ENCODE results near the gene TMEM59L. TPM values are rescaled to one million over a fixed set of nuclear protein-coding genes. Genes with fewer than 3 reads are reported as not detected.

TMEM59L gene
- total and polyA plus RNA-seq, 2 of the 13 experiments (the other 11 are each of a cell fraction or from before 2014, with no cell fraction given): 0.97 to 5.5 TPM

- TF ChIP-seq POLR2G (IDR thresholded peaks at IDR 0.05; ENCODE audit: low read depth, low read length) (peak; percentile 64), REPIN1 (CRISPR knock-in tag; IDR thresholded peaks at IDR 0.05; ENCODE audit: borderline replicate concordance, low read depth) (0 out of 2 replicates have a peak, but pooled peaks have one; percentile 26), ZNF768 (CRISPR knock-in tag; IDR thresholded peaks at IDR 0.05) (0 out of 2 replicates have a peak, but pooled peaks have one; percentile 11), YY1 (IDR thresholded peaks at IDR 0.05; ENCODE audit: insufficient read depth, insufficient replicate concordance, low read depth, low read length) (peak; percentile 92), SAP130 (CRISPR knock-in tag; IDR thresholded peaks at IDR 0.05; ENCODE audit: low read depth) (peak; percentile 56; the same call in 1 of the 2 replicates), RBM39 (IDR thresholded peaks at IDR 0.05; ENCODE audit: low read depth, low read length, poor library complexity, severe bottlenecking) (peak; percentile 39), ARHGAP35 (CRISPR knock-in tag; IDR thresholded peaks at IDR 0.05; ENCODE audit: borderline replicate concordance) (no peak; the same call in 1 of the 2 replicates), POLR2A (IDR thresholded peaks at IDR 0.05; ENCODE audit: insufficient read depth in 1 of 2, low read depth in 2 of 2, low read length in 2 of 2) (peak; percentile 40 to 70; a peak in 3 of 4 replicates), GATAD1 (CRISPR knock-in tag; IDR thresholded peaks at IDR 0.05) (peak; percentile 70; the same call in 1 of the 2 replicates), ZNF574 (CRISPR knock-in tag; IDR thresholded peaks at IDR 0.05) (peak; percentile 47; the same call in 1 of the 2 replicates), TAF1 (CRISPR knock-in tag; IDR thresholded peaks at IDR 0.05) (peak; percentile 71), ZNF556 (CRISPR knock-in tag; IDR thresholded peaks at IDR 0.05; ENCODE audit: borderline replicate concordance) (no peak), YEATS4 (CRISPR knock-in tag; IDR thresholded peaks at IDR 0.05; ENCODE audit: borderline replicate concordance) (peak; percentile 60; the same call in 1 of the 2 replicates), ZNF563 (CRISPR knock-in tag; IDR thresholded peaks at IDR 0.05) (0 out of 2 replicates have a peak, but pooled peaks have one; percentile 52), ZBTB39 (CRISPR knock-in tag; IDR thresholded peaks at IDR 0.05) (no peak), ZMYM3 (CRISPR knock-in tag; IDR thresholded peaks at IDR 0.05) (no peak), ZNF572 (CRISPR knock-in tag; IDR thresholded peaks at IDR 0.05) (0 out of 2 replicates have a peak, but pooled peaks have one; percentile 23), ZFX (CRISPR knock-in tag; IDR thresholded peaks at IDR 0.05; ENCODE audit: low read depth) (peak; percentile 73), PHF8 (CRISPR knock-in tag; IDR thresholded peaks at IDR 0.05) (peak; percentile 68; the same call in 1 of the 2 replicates)
- TF ChIP-seq, protein P1, sequence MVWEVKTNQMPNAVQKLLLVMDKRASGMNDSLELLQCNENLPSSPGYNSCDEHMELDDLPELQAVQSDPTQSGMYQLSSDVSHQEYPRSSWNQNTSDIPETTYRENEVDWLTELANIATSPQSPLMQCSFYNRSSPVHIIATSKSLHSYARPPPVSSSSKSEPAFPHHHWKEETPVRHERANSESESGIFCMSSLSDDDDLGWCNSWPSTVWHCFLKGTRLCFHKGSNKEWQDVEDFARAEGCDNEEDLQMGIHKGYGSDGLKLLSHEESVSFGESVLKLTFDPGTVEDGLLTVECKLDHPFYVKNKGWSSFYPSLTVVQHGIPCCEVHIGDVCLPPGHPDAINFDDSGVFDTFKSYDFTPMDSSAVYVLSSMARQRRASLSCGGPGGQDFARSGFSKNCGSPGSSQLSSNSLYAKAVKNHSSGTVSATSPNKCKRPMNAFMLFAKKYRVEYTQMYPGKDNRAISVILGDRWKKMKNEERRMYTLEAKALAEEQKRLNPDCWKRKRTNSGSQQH (CRISPR knock-in tag; IDR thresholded peaks at IDR 0.05; ENCODE audit: low read depth): 0 out of 2 replicates have a peak, but pooled peaks have one; percentile 51
- TF ChIP-seq, protein P2, sequence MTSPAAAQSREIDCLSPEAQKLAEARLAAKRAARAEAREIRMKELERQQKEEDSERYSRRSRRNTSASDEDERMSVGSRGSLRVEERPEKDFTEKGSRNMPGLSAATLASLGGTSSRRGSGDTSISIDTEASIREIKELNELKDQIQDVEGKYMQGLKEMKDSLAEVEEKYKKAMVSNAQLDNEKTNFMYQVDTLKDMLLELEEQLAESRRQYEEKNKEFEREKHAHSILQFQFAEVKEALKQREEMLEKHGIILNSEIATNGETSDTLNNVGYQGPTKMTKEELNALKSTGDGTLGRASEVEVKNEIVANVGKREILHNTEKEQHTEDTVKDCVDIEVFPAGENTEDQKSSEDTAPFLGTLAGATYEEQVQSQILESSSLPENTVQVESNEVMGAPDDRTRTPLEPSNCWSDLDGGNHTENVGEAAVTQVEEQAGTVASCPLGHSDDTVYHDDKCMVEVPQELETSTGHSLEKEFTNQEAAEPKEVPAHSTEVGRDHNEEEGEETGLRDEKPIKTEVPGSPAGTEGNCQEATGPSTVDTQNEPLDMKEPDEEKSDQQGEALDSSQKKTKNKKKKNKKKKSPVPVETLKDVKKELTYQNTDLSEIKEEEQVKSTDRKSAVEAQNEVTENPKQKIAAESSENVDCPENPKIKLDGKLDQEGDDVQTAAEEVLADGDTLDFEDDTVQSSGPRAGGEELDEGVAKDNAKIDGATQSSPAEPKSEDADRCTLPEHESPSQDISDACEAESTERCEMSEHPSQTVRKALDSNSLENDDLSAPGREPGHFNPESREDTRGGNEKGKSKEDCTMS (CRISPR knock-in tag; conservative IDR thresholded peaks at IDR 0.05): no peak
Observed at GRCh38 chr19:18636969-18637629, 24.4 kb downstream of the TMEM59L start, which contains the start of gene KLHL26 (continued).
